SH-SY5Y (cell line): ENCODE results near the gene FBXO34.

Experiments
- GATA2 ChIP-seq: IDR thresholded peaks from 2 replicates; pipeline ENCODE4 v1.6.1; 2011; ENCODE audit warnings: mild to moderate bottlenecking, low read depth, low read length
- GATA3 ChIP-seq: IDR thresholded peaks from 2 replicates; pipeline ENCODE4 v1.6.1; 2011; ENCODE audit warnings: low read depth, mild to moderate bottlenecking, low read length, moderate library complexity

- TF ChIP-seq GATA3: no peak
- no peak for TF ChIP-seq GATA2
Measured at GRCh38 chr14:55373784-55374705, 102.8 kb downstream of the FBXO34 start.
